ENCODE data around the gene PXMP4.

Gene PXMP4

GRCh38 chr20:33685328-33686099 is 34.6 kb downstream of the PXMP4 start:
- TF ChIP-seq CTCF (IDR thresholded peaks at IDR 0.05; ENCODE audit: unreplicated experiment in 3 of 3), result no peak

GRCh38 chr20:33684533-33685327 is 35.4 kb downstream of the PXMP4 start:
- no peaks in the 10 kb centered on the region for H3K9me3 Mint-ChIP-seq
- H3K4me1 Mint-ChIP-seq, result peaks cover 15% of the 10 kb centered on the region
- no peak for TF ChIP-seq CTCF (IDR thresholded peaks at IDR 0.05; ENCODE audit: unreplicated experiment in 3 of 3)
- H3K27ac Mint-ChIP-seq, result peak overlapping the region; percentile 30 to 69 (median 62)
- H3K4me3 Mint-ChIP-seq, result peak overlapping the region; percentile 76 to 86 (median 78)
- no peaks in the 10 kb centered on the region for H3K27me3 Mint-ChIP-seq (ENCODE audit: low read depth)
- H3K36me3 Mint-ChIP-seq (ENCODE audit: low read depth), result no peaks in the 10 kb centered on the region

More at GRCh38 chr20:33685328-33686099, 34.6 kb downstream of the PXMP4 start:
- no peaks in the 10 kb centered on the region for H3K36me3 Mint-ChIP-seq (ENCODE audit: low read depth)
- H3K4me1 Mint-ChIP-seq, result peaks cover 15% of the 10 kb centered on the region
- H3K4me3 Mint-ChIP-seq, result peak overlapping the region; percentile 76 to 86 (median 78)
- H3K27ac Mint-ChIP-seq, result no peak overlapping the region
- no peaks in the 10 kb centered on the region for H3K27me3 Mint-ChIP-seq (ENCODE audit: low read depth)
- no peaks in the 10 kb centered on the region for H3K9me3 Mint-ChIP-seq

GRCh38 chr20:33681728-33682353 is 38.3 kb downstream of the PXMP4 start:
- no peak overlapping the region for H3K4me3 Mint-ChIP-seq
- H3K27me3 Mint-ChIP-seq (ENCODE audit: low read depth), result no peaks in the 10 kb centered on the region
- TF ChIP-seq CTCF (IDR thresholded peaks at IDR 0.05; ENCODE audit: unreplicated experiment in 3 of 3), result no peak
- peaks cover 11% of the 10 kb centered on the region for H3K36me3 Mint-ChIP-seq (ENCODE audit: low read depth)
- no peaks in the 10 kb centered on the region for H3K9me3 Mint-ChIP-seq
- peaks cover 29% of the 10 kb centered on the region for H3K4me1 Mint-ChIP-seq
- H3K27ac Mint-ChIP-seq, result no peak overlapping the region

GRCh38 chr20:33681288-33681687 is 38.8 kb downstream of the PXMP4 start:
- Mint-ChIP-seq H3K9me3 (no peaks in the 10 kb centered on the region), H3K27ac (no peak overlapping the region), H3K4me3 (no peak overlapping the region), H3K4me1 (peaks cover 32% of the 10 kb centered on the region), H3K27me3 (ENCODE audit: low read depth) (no peaks in the 10 kb centered on the region), H3K36me3 (ENCODE audit: low read depth) (peaks cover 11% of the 10 kb centered on the region)
- no peak for TF ChIP-seq CTCF (IDR thresholded peaks at IDR 0.05; ENCODE audit: unreplicated experiment in 3 of 3)

- no peak for TF ChIP-seq CTCF (IDR thresholded peaks at IDR 0.05; ENCODE audit: unreplicated experiment in 3 of 3)
- peaks cover 11% of the 10 kb centered on the region for H3K36me3 Mint-ChIP-seq (ENCODE audit: low read depth)
- no peak overlapping the region for H3K4me3 Mint-ChIP-seq
- H3K27ac Mint-ChIP-seq, result no peak overlapping the region
- H3K9me3 Mint-ChIP-seq, result no peaks in the 10 kb centered on the region
- H3K4me1 Mint-ChIP-seq, result peaks cover 38% of the 10 kb centered on the region
- no peaks in the 10 kb centered on the region for H3K27me3 Mint-ChIP-seq (ENCODE audit: low read depth)
These were observed 39.4 kb downstream of the PXMP4 start for GRCh38 chr20:33680686-33681085.

Data from nephron (organoid).